Calu3 (cell line): Measurements from ENCODE around the gene CTTNBP2. TPM values are rescaled to one million over a fixed set of nuclear protein-coding genes. Genes with fewer than 3 reads are reported as not detected.

Experiments
- BruUV-seq: library from RNA; stranded (reverse); fragments of 400-500 nt; replicated peaks from 2 replicates; lab custom pipeline; 2021; lab: Mats Ljungman, UMichigan
- CTCF ChIA-PET: fragments of 300-600 bp; sonication (Branson Sonifier 250); formaldehyde crosslinking; loops from one replicate; lab custom pipeline; 2022; ENCODE audit warnings: antibody characterized with exemption; lab: Charles Lee
- DNase-seq: peaks from one replicate; pipeline ENCODE4 v3.0.0; 2022
- H3K27ac Mint-ChIP-seq: one replicate; pipeline ENCODE4 v1.8.0; 2022; ENCODE audit warnings: mixed read lengths; ENCODE audit not compliant: unreplicated experiment
- H3K27me3 Mint-ChIP-seq: one replicate; pipeline ENCODE4 v1.8.0; 2022; ENCODE audit warnings: mixed read lengths; ENCODE audit not compliant: unreplicated experiment
- H3K36me3 Mint-ChIP-seq: one replicate; pipeline ENCODE4 v1.8.0; 2022; ENCODE audit warnings: mild to moderate bottlenecking, moderate library complexity, mixed read lengths; ENCODE audit not compliant: insufficient read depth, unreplicated experiment
- H3K4me1 Mint-ChIP-seq: one replicate; pipeline ENCODE4 v1.8.0; 2022; ENCODE audit warnings: mild to moderate bottlenecking, low read depth, mixed read lengths; ENCODE audit not compliant: unreplicated experiment
- H3K4me3 Mint-ChIP-seq: one replicate; pipeline ENCODE4 v1.8.0; 2022; ENCODE audit warnings: mild to moderate bottlenecking, low read depth, moderate library complexity, mixed read lengths; ENCODE audit not compliant: unreplicated experiment
- H3K9me3 Mint-ChIP-seq: one replicate; pipeline ENCODE4 v1.8.0; 2022; ENCODE audit warnings: low read depth, mixed read lengths; ENCODE audit not compliant: unreplicated experiment
- intact Hi-C: fragments of 100-400 bp; cut with micrococcal nuclease; formaldehyde crosslinking; loops from one replicate; pipeline ENCODE4 v1.10.0; 2022; ENCODE audit not compliant: unreplicated experiment
- total RNA-seq: library from RNA; stranded (reverse); gene quantifications from 2 replicates; pipeline ENCODE4 v1.2.3, GENCODE V29; 2022
- TF ChIP-seq, protein P1 (sequence below): fragments of 200-600 bp; IDR thresholded peaks from one replicate; pipeline ENCODE4 v1.8.0; 2022; ENCODE audit warnings: antibody characterized with exemption; ENCODE audit not compliant: unreplicated experiment

The CTTNBP2 gene
- total RNA-seq, 1 experiment from 2014 or later = 2.3 TPM

DNA sequence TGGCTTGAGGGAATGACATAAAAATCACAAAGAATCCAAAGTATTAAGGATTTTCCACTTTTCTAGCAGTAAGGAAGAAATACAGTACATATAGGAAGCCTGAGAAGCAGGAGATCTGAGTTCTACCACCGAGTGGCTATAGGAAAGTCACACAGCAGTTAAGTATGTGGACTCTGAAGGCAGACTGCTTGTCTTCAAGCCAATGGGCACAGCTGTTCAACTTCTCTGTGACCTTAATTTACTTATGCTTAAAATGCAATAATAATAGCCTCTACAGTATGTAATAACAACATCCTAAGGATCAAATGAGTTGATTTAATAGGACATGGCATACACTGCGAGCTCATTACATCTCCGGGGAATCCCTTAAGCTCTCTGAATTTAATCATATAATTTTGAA lies 68.0 kb downstream of the CTTNBP2 start:
- no peaks in the 10 kb centered on the region for H3K9me3 Mint-ChIP-seq
- TF ChIP-seq, protein P1, sequence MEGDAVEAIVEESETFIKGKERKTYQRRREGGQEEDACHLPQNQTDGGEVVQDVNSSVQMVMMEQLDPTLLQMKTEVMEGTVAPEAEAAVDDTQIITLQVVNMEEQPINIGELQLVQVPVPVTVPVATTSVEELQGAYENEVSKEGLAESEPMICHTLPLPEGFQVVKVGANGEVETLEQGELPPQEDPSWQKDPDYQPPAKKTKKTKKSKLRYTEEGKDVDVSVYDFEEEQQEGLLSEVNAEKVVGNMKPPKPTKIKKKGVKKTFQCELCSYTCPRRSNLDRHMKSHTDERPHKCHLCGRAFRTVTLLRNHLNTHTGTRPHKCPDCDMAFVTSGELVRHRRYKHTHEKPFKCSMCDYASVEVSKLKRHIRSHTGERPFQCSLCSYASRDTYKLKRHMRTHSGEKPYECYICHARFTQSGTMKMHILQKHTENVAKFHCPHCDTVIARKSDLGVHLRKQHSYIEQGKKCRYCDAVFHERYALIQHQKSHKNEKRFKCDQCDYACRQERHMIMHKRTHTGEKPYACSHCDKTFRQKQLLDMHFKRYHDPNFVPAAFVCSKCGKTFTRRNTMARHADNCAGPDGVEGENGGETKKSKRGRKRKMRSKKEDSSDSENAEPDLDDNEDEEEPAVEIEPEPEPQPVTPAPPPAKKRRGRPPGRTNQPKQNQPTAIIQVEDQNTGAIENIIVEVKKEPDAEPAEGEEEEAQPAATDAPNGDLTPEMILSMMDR = no peak
- no TSS peak for BruUV-seq
- H3K36me3 Mint-ChIP-seq = no peaks in the 10 kb centered on the region
- no peak for DNase-seq
- no peak overlapping the region for H3K27ac Mint-ChIP-seq
- H3K27me3 Mint-ChIP-seq = no peaks in the 10 kb centered on the region
- CTCF ChIA-PET = no interaction called here
- intact Hi-C loops = no loop called here
- peaks cover 8% of the 10 kb centered on the region for H3K4me1 Mint-ChIP-seq
- no peak overlapping the region for H3K4me3 Mint-ChIP-seq

DNA sequence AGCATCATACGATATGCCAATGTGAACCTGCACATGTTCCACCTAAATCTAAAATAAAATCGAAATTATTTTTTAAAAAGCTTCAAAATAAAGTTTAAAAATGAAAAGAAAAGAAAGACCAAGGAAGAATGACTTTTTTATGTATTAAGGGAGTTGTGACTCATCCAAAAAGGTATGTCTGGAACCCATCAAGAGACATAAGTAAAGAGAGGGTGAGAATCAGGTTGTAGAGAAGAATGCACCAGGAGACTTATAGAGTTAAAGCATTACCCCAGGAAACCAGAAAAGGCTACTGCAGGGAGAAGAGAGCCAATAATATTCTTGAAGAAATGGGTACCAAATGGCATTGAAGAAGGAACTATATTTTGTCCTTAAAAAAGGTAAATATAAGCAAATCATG lies 69.8 kb downstream of the CTTNBP2 start:
- no peaks in the 10 kb centered on the region for H3K36me3 Mint-ChIP-seq
- TF ChIP-seq, protein P1 = no peak
- no peaks in the 10 kb centered on the region for H3K27me3 Mint-ChIP-seq
- peaks cover 8% of the 10 kb centered on the region for H3K4me1 Mint-ChIP-seq
- CTCF ChIA-PET = no interaction called here
- H3K9me3 Mint-ChIP-seq = no peaks in the 10 kb centered on the region
- no TSS peak for BruUV-seq
- DNase-seq = no peak
- no peak overlapping the region for H3K27ac Mint-ChIP-seq
- no peak overlapping the region for H3K4me3 Mint-ChIP-seq
- intact Hi-C loops = no loop called here

DNA sequence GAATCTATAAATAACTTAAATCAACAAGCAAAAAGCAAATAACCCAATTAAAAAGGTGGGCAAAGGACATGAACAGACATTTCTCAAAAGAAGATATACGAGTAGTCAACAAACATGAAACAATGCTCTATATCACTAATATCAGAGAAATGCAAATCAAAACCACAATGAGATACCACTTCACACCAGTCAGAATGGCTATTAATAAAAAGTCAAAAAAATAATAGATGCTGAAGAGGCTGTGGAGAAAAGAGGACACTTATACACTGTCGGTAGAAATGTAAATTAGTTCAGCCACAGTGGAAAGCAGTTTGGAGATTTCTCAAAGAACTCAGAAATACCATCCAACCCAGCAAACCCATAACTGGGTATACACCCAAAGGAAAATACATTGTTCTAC lies 70.6 kb downstream of the CTTNBP2 start:
- TF ChIP-seq, protein P1 = no peak
- Mint-ChIP-seq H3K27me3 (no peaks in the 10 kb centered on the region), H3K27ac (no peak overlapping the region), H3K4me3 (no peak overlapping the region), H3K36me3 (no peaks in the 10 kb centered on the region), H3K4me1 (peaks cover 8% of the 10 kb centered on the region), H3K9me3 (no peaks in the 10 kb centered on the region)
- BruUV-seq = no TSS peak
- CTCF ChIA-PET = interaction anchor here (0.6 kb wide), 1 partner anchor 170 kb away, joined by 4 read pairs; no protein-coding TSS in a partner anchor
- intact Hi-C loops = no loop called here
- DNase-seq = no peak

DNA sequence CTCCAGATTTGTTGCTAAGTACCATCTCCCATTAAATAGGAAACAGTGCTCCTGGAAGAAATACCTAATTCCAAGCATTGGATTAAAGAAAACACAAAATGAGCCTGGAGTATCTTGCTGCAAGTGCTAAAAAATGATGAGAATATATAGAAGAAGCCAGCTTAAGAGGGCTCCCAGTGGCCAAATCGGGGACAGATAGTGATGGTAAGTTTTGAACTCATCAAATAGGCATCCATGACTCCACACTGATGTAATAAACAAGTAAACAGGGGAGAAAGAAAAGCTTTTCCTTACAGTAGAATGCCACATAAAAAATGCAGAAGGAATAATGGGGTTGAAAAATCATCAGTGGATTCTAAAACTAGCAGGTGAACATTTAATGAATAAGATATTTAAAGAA lies 72.4 kb downstream of the CTTNBP2 start:
- CTCF ChIA-PET = no interaction called here
- H3K27me3 Mint-ChIP-seq = no peaks in the 10 kb centered on the region
- H3K36me3 Mint-ChIP-seq = no peaks in the 10 kb centered on the region

More for the DNA sequence above, 72.4 kb downstream of the CTTNBP2 start:
- H3K9me3 Mint-ChIP-seq = no peaks in the 10 kb centered on the region
- intact Hi-C loops = no loop called here
- BruUV-seq = no TSS peak
- DNase-seq = no peak
- peaks cover 8% of the 10 kb centered on the region for H3K4me1 Mint-ChIP-seq
- no peak overlapping the region for H3K4me3 Mint-ChIP-seq
- H3K27ac Mint-ChIP-seq = no peak overlapping the region
- TF ChIP-seq, protein P1 = no peak
